H1 (cell line): Measurements from ENCODE around the gene PLXNA4. TPM values are rescaled to one million over a fixed set of nuclear protein-coding genes. Genes with fewer than 3 reads are reported as not detected.

Source experiments
- CTCF ChIA-PET: fragments of 300-600 bp; sonication (Branson Sonifier 250); formaldehyde crosslinking; loops from one replicate; lab custom pipeline; 2021; ENCODE audit not compliant: partially characterized antibody; lab: Charles Lee
- POLR2A ChIA-PET: fragments of 300-600 bp; sonication (Branson Sonifier 250); formaldehyde crosslinking; loops from one replicate; lab custom pipeline; 2021; ENCODE audit warnings: inconsistent platforms; ENCODE audit not compliant: partially characterized antibody; lab: Charles Lee
- DNase-seq, 2 experiments: peaks; one replicate each; pipeline versions ENCODE4 v3.0.0 to v3.0.0-alpha.2; 2010 to 2022; ENCODE audit warnings: low spot score in 2 of 2, low read depth in 1 of 2, mixed read lengths in 1 of 2
- FAIRE-seq: peaks from 2 replicates; lab custom pipeline; 2011; peaks lifted over from hg19 to GRCh38; lab: Jason Lieb, UNC
- H2AFZ ChIP-seq: 2 replicates; pipeline ENCODE4 v1.8.1; 2012; ENCODE audit warnings: low read length, inconsistent platforms
- H2AK5ac ChIP-seq: 2 replicates; pipeline ENCODE4 v1.6.1; 2013; ENCODE audit warnings: low read depth, low read length
- H2BK120ac ChIP-seq: replicated peaks from 2 replicates; pipeline ENCODE3; 2013; ENCODE audit warnings: low read depth, low read length, inconsistent platforms
- H2BK12ac ChIP-seq: 2 replicates; pipeline ENCODE4 v1.6.1; 2013; ENCODE audit warnings: low read depth, low read length
- H2BK15ac ChIP-seq: 2 replicates; pipeline ENCODE4 v1.6.1; 2013; ENCODE audit warnings: low read length
- H2BK20ac ChIP-seq: 2 replicates; pipeline ENCODE4 v1.6.1; 2013; ENCODE audit warnings: low read length
- H2BK5ac ChIP-seq: 2 replicates; pipeline ENCODE4 v1.6.1; 2013; ENCODE audit warnings: low read depth, low read length
- H3K14ac ChIP-seq: 2 replicates; pipeline ENCODE4 v1.6.1; 2013; ENCODE audit warnings: inconsistent platforms; ENCODE audit not compliant: insufficient read length
- H3K18ac ChIP-seq: 2 replicates; pipeline ENCODE4 v1.6.1; 2013; ENCODE audit warnings: low read length; ENCODE audit errors: extremely low read depth
- H3K23ac ChIP-seq: 2 replicates; pipeline ENCODE4 v1.6.1; 2013; ENCODE audit warnings: inconsistent platforms; ENCODE audit not compliant: insufficient read length
- H3K23me2 ChIP-seq: 2 replicates; pipeline ENCODE4 v1.6.1; 2013; ENCODE audit warnings: low read depth, low read length
- H3K27ac ChIP-seq: 2 replicates; pipeline ENCODE4 v1.6.1; 2011; ENCODE audit warnings: low read depth, low read length, inconsistent platforms
- H3K27me3 ChIP-seq, 4 experiments: replicated peaks in 1 of 4; 1 replicate in 1 of 4; 2 replicates in 3 of 4; pipeline versions ENCODE4 v1.6.1 to v1.8.1; 2011 to 2013; ENCODE audit warnings: low read length in 3 of 4, mild to moderate bottlenecking in 3 of 4, inconsistent platforms in 2 of 4, mixed read lengths in 2 of 4, moderate library complexity in 1 of 4; ENCODE audit not compliant: control insufficient read depth in 3 of 4, insufficient read depth in 3 of 4; ENCODE audit errors: extremely low read depth in 1 of 4
- H3K36me3 ChIP-seq, 4 experiments: 2 replicates each; pipeline versions ENCODE4 v1.6.1 to v1.8.1; 2011 to 2013; ENCODE audit warnings: mild to moderate bottlenecking in 4 of 4, low read length in 3 of 4, moderate library complexity in 2 of 4, control low read depth in 1 of 4, inconsistent platforms in 1 of 4; ENCODE audit not compliant: insufficient read depth in 4 of 4, control insufficient read depth in 2 of 4
- H3K4ac ChIP-seq: replicated peaks from 2 replicates; pipeline ENCODE3; 2013; ENCODE audit warnings: low read length, low read depth, mixed read lengths, inconsistent platforms; ENCODE audit not compliant: insufficient read length
- H3K4me1 ChIP-seq, 4 experiments: replicated peaks in 1 of 4; 1 replicate in 1 of 4; 2 replicates in 3 of 4; pipeline versions ENCODE4 v1.6.1 to v1.8.1; 2011 to 2013; ENCODE audit warnings: low read length in 3 of 4, inconsistent platforms in 2 of 4, mixed read lengths in 1 of 4; ENCODE audit not compliant: insufficient read depth in 4 of 4, control insufficient read depth in 3 of 4
- H3K4me2 ChIP-seq, 2 experiments: 2 replicates each; pipeline versions ENCODE4 v1.6.1 to v1.8.1; 2011 to 2013; ENCODE audit warnings: low read depth in 2 of 2, low read length in 2 of 2, control low read depth in 1 of 2, inconsistent platforms in 1 of 2, mild to moderate bottlenecking in 1 of 2; ENCODE audit not compliant: insufficient read depth in 1 of 2
- H3K4me3 ChIP-seq, 4 experiments: fragments of 200-600, 300-600 bp in 1 of 4; sonication (generic), shearing (Covaris generic), sonication (Bioruptor Twin) in 1 of 4; 2 replicates each; pipeline versions ENCODE4 v1.5.1 to v1.8.1; 2011 to 2016; ENCODE audit warnings: low read length in 4 of 4, low read depth in 3 of 4, control low read depth in 2 of 4, inconsistent platforms in 2 of 4, mild to moderate bottlenecking in 2 of 4, mixed read lengths in 1 of 4, moderate library complexity in 1 of 4; ENCODE audit not compliant: insufficient read depth in 2 of 4; ENCODE audit errors: extremely low read depth in 1 of 4
- H3K56ac ChIP-seq: replicated peaks from 2 replicates; pipeline ENCODE3; 2013; ENCODE audit warnings: low read depth, mild to moderate bottlenecking, mixed read lengths, low read length, inconsistent platforms; ENCODE audit not compliant: insufficient read length
- H3K79me1 ChIP-seq: 2 replicates; pipeline ENCODE4 v1.6.1; 2013; ENCODE audit warnings: low read depth, low read length, control low read depth
- H3K79me2 ChIP-seq, 2 experiments: 2 replicates each; pipeline versions ENCODE4 v1.6.1 to v1.8.1; 2012 to 2013; ENCODE audit warnings: low read length in 2 of 2, mild to moderate bottlenecking in 2 of 2, inconsistent platforms in 1 of 2; ENCODE audit not compliant: insufficient read depth in 2 of 2, control insufficient read depth in 1 of 2
- H3K9ac ChIP-seq, 4 experiments: replicated peaks in 1 of 4; 1 replicate in 1 of 4; 2 replicates in 3 of 4; pipeline versions ENCODE4 v1.6.1 to v1.8.1; 2011 to 2013; ENCODE audit warnings: low read depth in 3 of 4, low read length in 3 of 4, control low read depth in 2 of 4, mild to moderate bottlenecking in 2 of 4, moderate library complexity in 2 of 4, inconsistent platforms in 1 of 4; ENCODE audit errors: extremely low read depth in 1 of 4
- H3K9me3 ChIP-seq, 2 experiments: 2 replicates each; pipeline versions ENCODE4 v1.6.1 to v1.8.1; 2012 to 2013; ENCODE audit warnings: mild to moderate bottlenecking in 2 of 2, moderate library complexity in 2 of 2, control low read depth in 1 of 2, inconsistent platforms in 1 of 2, low read depth in 1 of 2, low read length in 1 of 2, mixed read lengths in 1 of 2; ENCODE audit not compliant: insufficient read depth in 2 of 2
- H4K20me1 ChIP-seq, 2 experiments: replicated peaks in 1 of 2; 2 replicates each; pipeline versions ENCODE3 to v1.8.1; 2011 to 2013; ENCODE audit warnings: inconsistent platforms in 2 of 2, low read length in 2 of 2, mild to moderate bottlenecking in 1 of 2; ENCODE audit not compliant: insufficient read depth in 2 of 2, control insufficient read depth in 1 of 2
- H4K5ac ChIP-seq: 2 replicates; pipeline ENCODE4 v1.6.1; 2013; ENCODE audit warnings: low read length, low read depth, mixed read lengths, inconsistent platforms; ENCODE audit not compliant: insufficient read length
- H4K8ac ChIP-seq: 2 replicates; pipeline ENCODE4 v1.8.0; 2013; ENCODE audit warnings: mild to moderate bottlenecking, moderate library complexity, low read length, inconsistent platforms; ENCODE audit not compliant: insufficient read depth; ENCODE audit errors: extremely low read depth
- H4K91ac ChIP-seq: replicated peaks from 2 replicates; pipeline ENCODE3; 2013; ENCODE audit warnings: low read length, mixed read lengths, inconsistent platforms; ENCODE audit not compliant: insufficient read length
- ATF2 ChIP-seq: IDR thresholded peaks from 2 replicates; pipeline ENCODE4 v1.6.1; 2012; ENCODE audit warnings: low read length, inconsistent platforms
- WGBS, 2 experiments: shearing (Covaris generic) in 1 of 2; methylation state at CpG; one replicate each; pipeline versions ENCODE4 v1.1.6 to v1.1.7; 2013 to 2015; ENCODE audit warnings: low lambda C conversion rate in 2 of 2, mixed read lengths in 2 of 2, inconsistent platforms in 1 of 2, low coverage in 1 of 2, missing lambda C conversion rate in 1 of 2; ENCODE audit not compliant: insufficient replicate concordance in 2 of 2, insufficient coverage in 1 of 2, insufficient read length in 1 of 2; ENCODE audit errors: extremely low coverage in 1 of 2, missing lambda C conversion rate in 1 of 2; 5-methylcytosine and 5-hydroxymethylcytosine counted together
- polyA plus RNA-seq, 7 experiments: library from polyadenylated mRNA; depleted of rRNA in 3 of 7; stranded (reverse) in 5 of 7; unstranded in 2 of 7; fragments of >200 nt in 5 of 7; fragments of 200-250 nt in 2 of 7; gene quantifications; 1 replicate in 5 of 7; 2 replicates in 1 of 7; 4 replicates in 1 of 7; pipeline versions ENCODE4 v1.2.1 to v1.2.3, GENCODE V29; 2011 to 2013; ENCODE audit warnings: missing spikeins in 2 of 7, mixed read lengths in 2 of 7
- total RNA-seq: library from RNA; stranded (reverse); fragmentation: NEBNext Ultra II Directional; extraction: Animal tissue kit (Norgen Biotek cat#: 25700); gene quantifications from 2 replicates; pipeline ENCODE4 v1.2.1, GENCODE V29; 2021

The PLXNA4 gene
- total and polyA plus RNA-seq, 2 of the 8 experiments (the other 6 are each of a cell fraction or from before 2014, with no cell fraction given): 0.76 to 0.79 TPM

GRCh38 chr7:132397070-132397469, 179.2 kb downstream of the PLXNA4 start:
- POLR2A ChIA-PET: interaction anchor here (0.6 kb wide), 1 partner anchor 211 kb away, joined by 3 read pairs; no protein-coding TSS in a partner anchor
- peaks cover 0 to 3% (median 1%) of the 10 kb centered on the region in 4 experiments; a peak in 2 of 7 replicates for H3K4me1 ChIP-seq
- no peak overlapping the region for H3K4me2 ChIP-seq
- H2AFZ ChIP-seq: no peak overlapping the region
- no peak overlapping the region for H3K56ac ChIP-seq
- no peak for FAIRE-seq
- no peaks in the 10 kb centered on the region for H3K9me3 ChIP-seq
- no peak overlapping the region for H2BK120ac ChIP-seq
- no peak overlapping the region for H3K4ac ChIP-seq
- no peak overlapping the region for H3K27ac ChIP-seq
- H2BK12ac ChIP-seq: no peak overlapping the region
- H4K91ac ChIP-seq: no peak overlapping the region
- no peak overlapping the region; the same call in 1 of the 2 replicates for H3K18ac ChIP-seq
- H3K36me3 ChIP-seq: no peaks in the 10 kb centered on the region
- no peaks in the 10 kb centered on the region for H3K23me2 ChIP-seq
- no peak for DNase-seq
- CTCF ChIA-PET: interaction anchor here (1.1 to 1.5 kb wide), 4 partner anchors 11 to 183 kb away, joined by 3 to 6 read pairs (median 3); no protein-coding TSS in a partner anchor
- no peak overlapping the region for H4K8ac ChIP-seq
- no peaks in the 10 kb centered on the region for H3K79me1 ChIP-seq
- H3K27me3 ChIP-seq: no peaks in the 10 kb centered on the region
- H3K9ac ChIP-seq: no peak overlapping the region
- H2BK5ac ChIP-seq: no peak overlapping the region
- no peak overlapping the region for H4K5ac ChIP-seq
- H2BK15ac ChIP-seq: no peak overlapping the region
- no peaks in the 10 kb centered on the region for H3K79me2 ChIP-seq
- H2AK5ac ChIP-seq: no peak overlapping the region
- no peaks in the 10 kb centered on the region for H4K20me1 ChIP-seq
- no peak overlapping the region for H3K23ac ChIP-seq
- no peak overlapping the region for H3K14ac ChIP-seq
- 89% methylated on average over 5 of the region's 5 CpGs; no CpG with 5 or more reads in 1 of the 2 experiments for WGBS, 2 experiments
- no peak overlapping the region for H3K4me3 ChIP-seq
- H2BK20ac ChIP-seq: no peak overlapping the region
- TF ChIP-seq ATF2: no peak
